Lung (tissue), 12 donors: Measurements from ENCODE around the gene MMADHC. TPM values are rescaled to one million over a fixed set of nuclear protein-coding genes. Genes with fewer than 3 reads are reported as not detected.

Experiments
- ATAC-seq: fragments of 200-7000 bp; cut with Tn5 transposase; one replicate; pipeline ENCODE4 v1.9.1; 2020; ENCODE audit warnings: moderate number of reproducible peaks; ENCODE audit not compliant: insufficient read depth, low FRiP score
- DNase-seq, 3 donors: peaks; one replicate each; pipeline ENCODE4 v3.0.0-alpha.2; 2013 to 2017
- H3K27ac ChIP-seq, 2 donors: one replicate each; pipeline ENCODE4 v1.5.1; 2013; ENCODE audit warnings: mild to moderate bottlenecking in 2 of 2, moderate library complexity in 2 of 2, control low read depth in 1 of 2, inconsistent platforms in 1 of 2, low read depth in 1 of 2, low read length in 1 of 2
- H3K27me3 ChIP-seq, 3 donors: one replicate each; pipeline ENCODE4 v1.5.1; 2013; ENCODE audit warnings: low read length in 2 of 3; ENCODE audit not compliant: control insufficient read depth in 3 of 3, insufficient read depth in 3 of 3
- H3K36me3 ChIP-seq, 4 donors: one replicate each; pipeline ENCODE4 v1.5.1; 2013; ENCODE audit warnings: low read length in 4 of 4, mild to moderate bottlenecking in 1 of 4, moderate library complexity in 1 of 4; ENCODE audit not compliant: control insufficient read depth in 4 of 4, insufficient read depth in 4 of 4
- H3K4me1 ChIP-seq, 5 donors: one replicate each; pipeline ENCODE4 v1.5.1; 2013; ENCODE audit warnings: low read length in 5 of 5, mild to moderate bottlenecking in 2 of 5, moderate library complexity in 1 of 5; ENCODE audit not compliant: control insufficient read depth in 5 of 5, insufficient read depth in 5 of 5
- H3K4me3 ChIP-seq: one replicate; pipeline ENCODE4 v1.5.1; 2013; ENCODE audit warnings: mild to moderate bottlenecking, control low read depth, moderate library complexity
- H3K9ac ChIP-seq, 2 donors: one replicate each; pipeline ENCODE4 v1.5.1; 2013; ENCODE audit warnings: low read length in 2 of 2, control low read depth in 1 of 2; ENCODE audit not compliant: insufficient read depth in 1 of 2
- H3K9me3 ChIP-seq, 4 donors: one replicate each; pipeline ENCODE4 v1.5.1; 2013; ENCODE audit warnings: low read length in 3 of 4, mild to moderate bottlenecking in 1 of 4, moderate library complexity in 1 of 4; ENCODE audit not compliant: control insufficient read depth in 4 of 4, insufficient read depth in 3 of 4
- CTCF ChIP-seq: IDR thresholded peaks from 2 replicates; pipeline ENCODE4 v1.5.1; 2012; ENCODE audit warnings: mild to moderate bottlenecking; ENCODE audit errors: control extremely low read depth, extremely low read depth
- WGBS, 2 donors: extraction: QIAGEN DNeasy Blood & Tissue Kit; methylation state at CpG; one replicate each; pipeline ENCODE4 v1.1.7; 2013; 5-methylcytosine and 5-hydroxymethylcytosine counted together
- polyA plus RNA-seq, 2 donors: library from polyadenylated mRNA; stranded (reverse); fragments of 200-250 nt; gene quantifications; one replicate each; pipeline ENCODE4 v1.2.1, GENCODE V29; 2013
- total RNA-seq, 2 donors: library from RNA; depleted of rRNA in 1 of 2; stranded (reverse); fragments of >200 nt in 1 of 2; gene quantifications; one replicate each; pipeline ENCODE4 v1.2.1, GENCODE V29; 2014 to 2021
- donor health status: control.
- donor health status: control.
- donor health status: Bipolar disorder and iron deficiency.
- donor health status: healthy.
- donor health status: DM: yes; HTN: yes; CAD: no.

MMADHC gene
- total and polyA plus RNA-seq, 4 donors = 34.1 to 101 (median 78.7) TPM

GRCh38 chr2:149579972-149580882 is 7.3 kb downstream of the MMADHC start:
- WGBS, 2 donors = 76 to 88% methylated on average over 7 of the region's 7 CpGs
- H3K27me3 ChIP-seq = no peaks in the 10 kb centered on the region
- no peak for ATAC-seq
- no peaks in the 10 kb centered on the region for H3K9me3 ChIP-seq
- DNase-seq = no peak
- no peak for TF ChIP-seq CTCF
- no peak overlapping the region for H3K4me3 ChIP-seq
- H3K27ac ChIP-seq = peak overlapping the region in 1 of 2 donors; percentile 60
- H3K36me3 ChIP-seq = peaks cover 6 to 24% (median 15%) of the 10 kb centered on the region in 4 donors
- no peak overlapping the region for H3K9ac ChIP-seq
- peaks cover 0 to 17% (median 3%) of the 10 kb centered on the region in 5 donors for H3K4me1 ChIP-seq

GRCh38 chr2:149577269-149577668 is 10.3 kb downstream of the MMADHC start:
- H3K4me1 ChIP-seq = peaks cover 0 to 10% (median 0%) of the 10 kb centered on the region in 5 donors
- DNase-seq = no peak
- no peak for ATAC-seq
- H3K36me3 ChIP-seq = peaks cover 8 to 27% (median 16%) of the 10 kb centered on the region in 4 donors
- TF ChIP-seq CTCF = no peak
- H3K9ac ChIP-seq = no peak overlapping the region
- H3K4me3 ChIP-seq = no peak overlapping the region
- H3K9me3 ChIP-seq = no peaks in the 10 kb centered on the region
- 95 to 97% methylated on average over 2 of the region's 2 CpGs for WGBS, 2 donors
- H3K27me3 ChIP-seq = no peaks in the 10 kb centered on the region
- H3K27ac ChIP-seq = no peak overlapping the region

GRCh38 chr2:149575752-149576151 is 11.8 kb downstream of the MMADHC start:
- no peak for TF ChIP-seq CTCF
- peaks cover 0 to 9% (median 0%) of the 10 kb centered on the region in 5 donors for H3K4me1 ChIP-seq
- H3K9me3 ChIP-seq = no peaks in the 10 kb centered on the region
- H3K9ac ChIP-seq = no peak overlapping the region
- H3K27ac ChIP-seq = no peak overlapping the region
- WGBS, 2 donors = 87 to 88% methylated on average over 2 of the region's 2 CpGs
- H3K4me3 ChIP-seq = no peak overlapping the region
- no peak for DNase-seq
- peaks cover 8 to 27% (median 14%) of the 10 kb centered on the region in 4 donors for H3K36me3 ChIP-seq
- no peak for ATAC-seq
- no peaks in the 10 kb centered on the region for H3K27me3 ChIP-seq
